HepG2 (cell line): ENCODE results near the gene KDM5C. TPM values are rescaled to one million over a fixed set of nuclear protein-coding genes. Genes with fewer than 3 reads are reported as not detected.

ENCODE experiments used
- ATAC-seq: fragments of 200-7000 bp; cut with Tn5 transposase; 3 replicates; pipeline ENCODE4 v1.9.1; 2020; ENCODE audit warnings: mild to moderate bottlenecking, moderate library complexity
- BruUV-seq: library from RNA; stranded (reverse); fragments of 400-500 nt; replicated peaks from 2 replicates; lab custom pipeline; 2021; lab: Mats Ljungman, UMichigan
- CTCF ChIA-PET: fragments of 300-600 bp; formaldehyde crosslinking; extraction: SDS; loops from one replicate; lab custom pipeline; 2021; ENCODE audit warnings: low total read pairs, inconsistent platforms, low intra/inter-chr PET ratio; lab: Yijun Ruan, JAX
- POLR2A ChIA-PET: fragments of 350-600 bp; sonication (Branson Sonifier 250); formaldehyde crosslinking; loops from one replicate; lab custom pipeline; 2020; ENCODE audit warnings: antibody characterized with exemption, inconsistent platforms; lab: Yijun Ruan, JAX
- DNase-seq: peaks from one replicate; pipeline ENCODE4 v3.0.0-alpha.2; 2015; ENCODE audit warnings: low spot score
- FAIRE-seq: peaks from 3 replicates; lab custom pipeline; 2011; peaks lifted over from hg19 to GRCh38; lab: Jason Lieb, UNC
- H2AFZ ChIP-seq: one replicate; pipeline ENCODE4 v1.6.1; 2011; ENCODE audit warnings: low read length, inconsistent platforms
- H3K27ac ChIP-seq: fragments of 300-600 bp; 3 replicates; pipeline ENCODE4 v1.8.0; 2011; ENCODE audit warnings: mixed run types, mild to moderate bottlenecking, mixed read lengths, low read length, inconsistent platforms; ENCODE audit not compliant: insufficient read depth; ENCODE audit errors: extremely low read length
- H3K27me3 ChIP-seq, 2 experiments: fragments of 200-600 bp in 1 of 2; 2 replicates in 1 of 2; 3 replicates in 1 of 2; pipeline versions ENCODE4 v1.6.0 to v1.8.0; 2011; ENCODE audit warnings: low read length in 2 of 2, mild to moderate bottlenecking in 2 of 2, moderate library complexity in 2 of 2, inconsistent platforms in 1 of 2; ENCODE audit not compliant: insufficient read depth in 2 of 2, control insufficient read depth in 1 of 2
- H3K36me3 ChIP-seq, 2 experiments: fragments of 200-600 bp in 1 of 2; replicated peaks in 1 of 2; 2 replicates in 1 of 2; 3 replicates in 1 of 2; pipeline versions ENCODE4 v1.5.1 to v1.8.0; 2011; ENCODE audit warnings: low read length in 2 of 2, inconsistent platforms in 1 of 2; ENCODE audit not compliant: insufficient read depth in 2 of 2, control insufficient read depth in 1 of 2
- H3K4me1 ChIP-seq: 2 replicates; pipeline ENCODE4 v1.5.1; 2012; ENCODE audit warnings: low read length, inconsistent platforms; ENCODE audit not compliant: insufficient read depth
- H3K4me2 ChIP-seq: 2 replicates; pipeline ENCODE4 v1.6.0; 2011; ENCODE audit warnings: low read depth, low read length, inconsistent platforms
- H3K4me3 ChIP-seq, 3 experiments: fragments of 200-600 bp in 1 of 3; sonication (generic), shearing (Covaris generic) in 1 of 3; replicated peaks in 1 of 3; 2 replicates each; pipeline ENCODE4 v1.5.1; 2011 to 2016; ENCODE audit warnings: low read length in 3 of 3, inconsistent platforms in 2 of 3, low read depth in 2 of 3, mild to moderate bottlenecking in 2 of 3, control low read depth in 1 of 3, mixed read lengths in 1 of 3; ENCODE audit not compliant: insufficient read depth in 1 of 3
- H3K79me2 ChIP-seq: one replicate; pipeline ENCODE4 v1.6.1; 2011; ENCODE audit warnings: low read length, inconsistent platforms; ENCODE audit not compliant: insufficient read depth
- H3K9ac ChIP-seq: 2 replicates; pipeline ENCODE4 v1.6.0; 2011; ENCODE audit warnings: mild to moderate bottlenecking, low read depth, low read length, inconsistent platforms; ENCODE audit not compliant: insufficient read depth
- H3K9me3 ChIP-seq: 2 replicates; pipeline ENCODE4 v1.5.1; 2012; ENCODE audit warnings: mild to moderate bottlenecking, low read length
- H4K20me1 ChIP-seq: 2 replicates; pipeline ENCODE4 v1.6.0; 2011; ENCODE audit warnings: inconsistent platforms, mild to moderate bottlenecking, low read length, moderate library complexity; ENCODE audit not compliant: insufficient read depth
- FOXK1 ChIP-seq: sonication (generic); formaldehyde crosslinking; IDR thresholded peaks from 2 replicates; pipeline ENCODE4 v1.4.0; 2020; ENCODE audit warnings: low read depth, missing genetic modification reagents, borderline replicate concordance
- JUNB ChIP-seq: sonication (generic); formaldehyde crosslinking; IDR thresholded peaks from 2 replicates; pipeline ENCODE4 v1.8.0; 2022; ENCODE audit warnings: missing genetic modification reagents, mild to moderate bottlenecking, borderline replicate concordance
- PCBP1 ChIP-seq: fragments of 200-400 bp; formaldehyde crosslinking; IDR thresholded peaks from 2 replicates; pipeline ENCODE4 v1.6.1; 2017; ENCODE audit warnings: mild to moderate bottlenecking, low read depth, low read length, borderline replicate concordance
- PRPF4 ChIP-seq: fragments of 200-400 bp; formaldehyde crosslinking; IDR thresholded peaks from 2 replicates; pipeline ENCODE4 v1.6.1; 2016; ENCODE audit warnings: low read length, low read depth; ENCODE audit not compliant: poor library complexity, severe bottlenecking
- ZBTB38 ChIP-seq: sonication (generic); formaldehyde crosslinking; IDR thresholded peaks from 2 replicates; pipeline ENCODE4 v1.5.1; 2020; ENCODE audit warnings: mild to moderate bottlenecking, missing genetic modification reagents
- ZNF552 ChIP-seq: sonication (generic); formaldehyde crosslinking; IDR thresholded peaks from 2 replicates; pipeline ENCODE4 v1.9.0; 2022; ENCODE audit warnings: missing genetic modification reagents, mild to moderate bottlenecking, borderline replicate concordance
- ZNF557 ChIP-seq: sonication (generic); formaldehyde crosslinking; IDR thresholded peaks from 2 replicates; pipeline ENCODE4 v1.4.0; 2020; ENCODE audit warnings: missing genetic modification reagents
- ZNF652 ChIP-seq: IDR thresholded peaks from 2 replicates; pipeline ENCODE4 v1.6.1; 2016; ENCODE audit warnings: low read depth, borderline replicate concordance
- ZNF790 ChIP-seq: sonication (generic); formaldehyde crosslinking; IDR thresholded peaks from 2 replicates; pipeline ENCODE4 v1.8.0; 2022; ENCODE audit warnings: missing genetic modification reagents, mild to moderate bottlenecking, borderline replicate concordance
- WGBS: methylation state at CpG from one replicate; pipeline ENCODE4 v1.1.6; 2017; ENCODE audit warnings: low lambda C conversion rate; 5-methylcytosine and 5-hydroxymethylcytosine counted together
- in situ Hi-C: cut with HindIII; loops from 2 replicates; pipeline ENCODE4 v1.10.0; 2017; ENCODE audit warnings: low pct_unique_long_range_greater_than_20kb; ENCODE audit not compliant: extremely low pct_ligation_motif_present
- intact Hi-C: fragments of 100-400 bp; cut with micrococcal nuclease; formaldehyde crosslinking; loops from one replicate; pipeline ENCODE4 v1.10.0; 2022; ENCODE audit not compliant: unreplicated experiment
- polyA plus RNA-seq, 8 experiments: library from polyadenylated mRNA; depleted of rRNA in 3 of 8; stranded (reverse) in 7 of 8; unstranded in 1 of 8; fragments of >200 nt; fragmentation: Illumina TruSeq in 4 of 8; extraction: Trizol in 4 of 8; gene quantifications; 2 replicates each; pipeline versions ENCODE4 v1.2.1 to v1.2.3, GENCODE V29; 2011 to 2016; ENCODE audit warnings: low read depth in 4 of 8, missing spikeins in 1 of 8, mixed read lengths in 1 of 8; ENCODE audit not compliant: insufficient read depth in 1 of 8
- total RNA-seq, 5 experiments: library from RNA; depleted of rRNA; stranded (reverse); fragments of >200 nt; fragmentation: Illumina TruSeq; extraction: Trizol; gene quantifications; 2 replicates each; pipeline ENCODE4 v1.2.3, GENCODE V29; 2016; ENCODE audit warnings: low read depth in 1 of 5
- TF ChIP-seq, protein P1 (sequence below): sonication (generic); formaldehyde crosslinking; IDR thresholded peaks from 2 replicates; pipeline ENCODE4 v1.5.0; 2020; ENCODE audit warnings: mild to moderate bottlenecking, missing genetic modification reagents, borderline replicate concordance
- TF ChIP-seq, protein P2 (sequence below): IDR thresholded peaks from 2 replicates; pipeline ENCODE4 v1.6.1; 2016
- TF ChIP-seq, protein P3 (sequence below): sonication (generic); formaldehyde crosslinking; IDR thresholded peaks from 2 replicates; pipeline ENCODE4 v1.4.0; 2020; ENCODE audit warnings: missing genetic modification reagents
- TF ChIP-seq, protein P4 (sequence below): sonication (generic); formaldehyde crosslinking; IDR thresholded peaks from 2 replicates; pipeline ENCODE4 v1.8.0; 2022; ENCODE audit warnings: mild to moderate bottlenecking, missing genetic modification reagents; ENCODE audit not compliant: insufficient replicate concordance
- TF ChIP-seq, protein P5 (sequence below): sonication (generic); formaldehyde crosslinking; conservative IDR thresholded peaks from 2 replicates; pipeline ENCODE4 v1.8.1; 2023; ENCODE audit warnings: missing genetic modification reagents

KDM5C gene
- total and polyA plus RNA-seq, 2 of the 13 experiments (the other 11 are each of a cell fraction or from before 2014, with no cell fraction given), result 32.5 to 34.0 TPM

DNA sequence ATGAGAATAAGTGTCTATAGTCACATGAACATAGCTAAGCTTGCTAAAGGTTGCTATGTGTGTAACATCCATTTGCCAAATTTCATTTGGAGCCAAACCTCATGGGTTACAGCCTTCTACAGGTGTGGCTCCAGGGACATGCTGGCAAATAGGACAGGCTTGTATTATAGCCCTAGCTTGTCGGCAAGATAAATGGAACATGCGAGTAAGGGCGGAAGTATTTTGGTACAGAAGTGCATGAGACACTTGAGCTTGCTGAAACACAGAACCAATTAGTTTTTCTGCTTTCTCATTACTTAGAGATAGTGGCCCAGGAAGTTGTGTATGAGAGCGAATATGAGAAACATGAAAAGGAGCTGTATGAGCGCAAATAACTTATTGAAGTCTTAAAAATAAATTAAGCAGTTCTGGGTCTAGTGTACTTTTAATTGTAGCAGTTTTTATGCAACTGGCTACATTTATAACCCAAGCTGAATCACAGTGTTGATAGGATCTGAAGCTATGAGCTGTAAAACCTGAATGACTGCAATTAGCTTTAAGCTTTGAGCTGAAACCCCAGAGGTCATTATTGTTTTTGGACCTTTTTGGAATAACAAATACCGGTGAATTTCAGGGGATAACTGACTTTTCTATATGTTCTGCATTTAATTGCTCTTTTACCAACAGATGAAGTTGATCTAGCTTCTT is 64.6 kb downstream of the KDM5C start (continued):
- TF ChIP-seq, protein P1, sequence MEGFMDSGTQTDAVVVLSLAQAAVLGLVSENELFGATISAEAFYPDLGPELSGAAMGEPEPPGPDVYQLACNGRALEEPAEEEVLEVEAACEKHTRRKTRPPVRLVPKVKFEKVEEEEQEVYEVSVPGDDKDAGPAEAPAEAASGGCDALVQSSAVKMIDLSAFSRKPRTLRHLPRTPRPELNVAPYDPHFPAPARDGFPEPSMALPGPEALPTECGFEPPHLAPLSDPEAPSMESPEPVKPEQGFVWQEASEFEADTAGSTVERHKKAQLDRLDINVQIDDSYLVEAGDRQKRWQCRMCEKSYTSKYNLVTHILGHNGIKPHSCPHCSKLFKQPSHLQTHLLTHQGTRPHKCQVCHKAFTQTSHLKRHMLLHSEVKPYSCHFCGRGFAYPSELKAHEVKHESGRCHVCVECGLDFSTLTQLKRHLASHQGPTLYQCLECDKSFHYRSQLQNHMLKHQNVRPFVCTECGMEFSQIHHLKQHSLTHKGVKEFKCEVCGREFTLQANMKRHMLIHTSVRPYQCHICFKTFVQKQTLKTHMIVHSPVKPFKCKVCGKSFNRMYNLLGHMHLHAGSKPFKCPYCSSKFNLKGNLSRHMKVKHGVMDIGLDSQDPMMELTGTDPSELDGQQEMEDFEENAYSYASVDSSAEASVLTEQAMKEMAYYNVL (CRISPR knock-in tag), result no peak

DNA sequence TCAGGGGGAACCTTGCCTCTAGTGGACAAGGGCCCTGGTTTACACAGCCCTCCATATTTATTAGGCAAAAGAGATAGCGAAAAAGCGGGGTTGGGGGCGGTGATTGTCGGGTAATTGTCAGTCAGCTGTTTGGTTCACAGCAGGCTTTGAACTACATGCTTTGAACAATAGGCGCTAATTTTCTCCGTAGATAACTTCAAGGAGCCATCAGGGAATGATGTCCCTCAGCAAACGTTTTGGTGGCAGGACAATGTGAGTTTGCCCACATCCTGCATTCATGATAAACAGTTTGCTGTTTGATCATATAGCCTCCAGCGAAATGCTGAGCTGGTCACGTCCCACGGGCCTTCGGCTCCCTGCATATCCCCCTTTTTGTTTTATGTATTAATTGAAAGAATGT is 65.8 kb downstream of the KDM5C start:
- in situ Hi-C loops (no loop called here), intact Hi-C loops (no loop called here)
- H3K27ac ChIP-seq, result no peak overlapping the region
- H3K9me3 ChIP-seq, result no peaks in the 10 kb centered on the region
- no peak overlapping the region for H3K9ac ChIP-seq
- DNase-seq (no peak), FAIRE-seq (no peak), ATAC-seq (no peak)
- no peaks in the 10 kb centered on the region for H3K79me2 ChIP-seq
- H3K4me1 ChIP-seq, result no peaks in the 10 kb centered on the region
- H3K27me3 ChIP-seq, result no peaks in the 10 kb centered on the region
- 96% methylated on average over 4 of the region's 11 CpGs for WGBS
- BruUV-seq, result no TSS peak
- ChIA-PET CTCF (no interaction called here), POLR2A (no interaction called here)
- no peaks in the 10 kb centered on the region for H4K20me1 ChIP-seq
- H2AFZ ChIP-seq, result no peak overlapping the region
- H3K36me3 ChIP-seq, result no peaks in the 10 kb centered on the region
- H3K4me2 ChIP-seq, result no peak overlapping the region
- no peak overlapping the region for H3K4me3 ChIP-seq
- TF ChIP-seq ZNF557 (CRISPR knock-in tag), result no peak
- no peak for TF ChIP-seq ZNF652 (CRISPR knock-in tag)
- TF ChIP-seq, protein P2, sequence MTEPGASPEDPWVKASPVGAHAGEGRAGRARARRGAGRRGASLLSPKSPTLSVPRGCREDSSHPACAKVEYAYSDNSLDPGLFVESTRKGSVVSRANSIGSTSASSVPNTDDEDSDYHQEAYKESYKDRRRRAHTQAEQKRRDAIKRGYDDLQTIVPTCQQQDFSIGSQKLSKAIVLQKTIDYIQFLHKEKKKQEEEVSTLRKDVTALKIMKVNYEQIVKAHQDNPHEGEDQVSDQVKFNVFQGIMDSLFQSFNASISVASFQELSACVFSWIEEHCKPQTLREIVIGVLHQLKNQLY (CRISPR knock-in tag), result no peak
- TF ChIP-seq ZNF790 (CRISPR knock-in tag), result no peak
- TF ChIP-seq, protein P3, sequence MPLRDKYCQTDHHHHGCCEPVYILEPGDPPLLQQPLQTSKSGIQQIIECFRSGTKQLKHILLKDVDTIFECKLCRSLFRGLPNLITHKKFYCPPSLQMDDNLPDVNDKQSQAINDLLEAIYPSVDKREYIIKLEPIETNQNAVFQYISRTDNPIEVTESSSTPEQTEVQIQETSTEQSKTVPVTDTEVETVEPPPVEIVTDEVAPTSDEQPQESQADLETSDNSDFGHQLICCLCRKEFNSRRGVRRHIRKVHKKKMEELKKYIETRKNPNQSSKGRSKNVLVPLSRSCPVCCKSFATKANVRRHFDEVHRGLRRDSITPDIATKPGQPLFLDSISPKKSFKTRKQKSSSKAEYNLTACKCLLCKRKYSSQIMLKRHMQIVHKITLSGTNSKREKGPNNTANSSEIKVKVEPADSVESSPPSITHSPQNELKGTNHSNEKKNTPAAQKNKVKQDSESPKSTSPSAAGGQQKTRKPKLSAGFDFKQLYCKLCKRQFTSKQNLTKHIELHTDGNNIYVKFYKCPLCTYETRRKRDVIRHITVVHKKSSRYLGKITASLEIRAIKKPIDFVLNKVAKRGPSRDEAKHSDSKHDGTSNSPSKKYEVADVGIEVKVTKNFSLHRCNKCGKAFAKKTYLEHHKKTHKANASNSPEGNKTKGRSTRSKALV (CRISPR knock-in tag), result no peak
- TF ChIP-seq FOXK1 (CRISPR knock-in tag), result no peak
- TF ChIP-seq, protein P4, sequence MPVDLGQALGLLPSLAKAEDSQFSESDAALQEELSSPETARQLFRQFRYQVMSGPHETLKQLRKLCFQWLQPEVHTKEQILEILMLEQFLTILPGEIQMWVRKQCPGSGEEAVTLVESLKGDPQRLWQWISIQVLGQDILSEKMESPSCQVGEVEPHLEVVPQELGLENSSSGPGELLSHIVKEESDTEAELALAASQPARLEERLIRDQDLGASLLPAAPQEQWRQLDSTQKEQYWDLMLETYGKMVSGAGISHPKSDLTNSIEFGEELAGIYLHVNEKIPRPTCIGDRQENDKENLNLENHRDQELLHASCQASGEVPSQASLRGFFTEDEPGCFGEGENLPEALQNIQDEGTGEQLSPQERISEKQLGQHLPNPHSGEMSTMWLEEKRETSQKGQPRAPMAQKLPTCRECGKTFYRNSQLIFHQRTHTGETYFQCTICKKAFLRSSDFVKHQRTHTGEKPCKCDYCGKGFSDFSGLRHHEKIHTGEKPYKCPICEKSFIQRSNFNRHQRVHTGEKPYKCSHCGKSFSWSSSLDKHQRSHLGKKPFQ, result no peak
- no peak for TF ChIP-seq ZBTB38
- no peak for TF ChIP-seq ZNF552 (CRISPR knock-in tag)
- no peak for TF ChIP-seq JUNB (CRISPR knock-in tag)
- TF ChIP-seq, protein P5, sequence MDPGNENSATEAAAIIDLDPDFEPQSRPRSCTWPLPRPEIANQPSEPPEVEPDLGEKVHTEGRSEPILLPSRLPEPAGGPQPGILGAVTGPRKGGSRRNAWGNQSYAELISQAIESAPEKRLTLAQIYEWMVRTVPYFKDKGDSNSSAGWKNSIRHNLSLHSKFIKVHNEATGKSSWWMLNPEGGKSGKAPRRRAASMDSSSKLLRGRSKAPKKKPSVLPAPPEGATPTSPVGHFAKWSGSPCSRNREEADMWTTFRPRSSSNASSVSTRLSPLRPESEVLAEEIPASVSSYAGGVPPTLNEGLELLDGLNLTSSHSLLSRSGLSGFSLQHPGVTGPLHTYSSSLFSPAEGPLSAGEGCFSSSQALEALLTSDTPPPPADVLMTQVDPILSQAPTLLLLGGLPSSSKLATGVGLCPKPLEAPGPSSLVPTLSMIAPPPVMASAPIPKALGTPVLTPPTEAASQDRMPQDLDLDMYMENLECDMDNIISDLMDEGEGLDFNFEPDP (CRISPR knock-in tag), result no peak
- no peak for TF ChIP-seq PCBP1
- TF ChIP-seq PRPF4, result no peak
